ENCODE data around the gene THSD4.

DNA sequence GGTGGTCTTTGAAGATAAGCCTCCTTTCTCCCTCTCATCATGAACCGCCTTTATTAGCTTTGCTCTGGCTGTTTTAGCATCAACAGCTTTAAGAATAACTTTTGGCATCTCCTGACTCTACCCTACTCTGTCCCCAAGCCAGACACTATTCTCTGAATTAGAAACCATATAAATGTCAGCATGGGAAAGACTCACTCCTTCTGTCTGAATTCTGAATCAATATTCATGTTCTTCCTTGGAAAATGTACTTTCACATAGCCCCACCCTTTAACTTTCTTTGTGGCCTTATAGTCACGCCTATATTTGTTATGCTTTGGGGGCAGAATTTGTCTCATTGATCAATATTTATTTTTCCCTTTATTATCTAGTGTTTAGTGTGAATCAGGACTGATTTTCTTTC is 563.3 kb downstream of the THSD4 start:
- TF ChIP-seq, protein P1, sequence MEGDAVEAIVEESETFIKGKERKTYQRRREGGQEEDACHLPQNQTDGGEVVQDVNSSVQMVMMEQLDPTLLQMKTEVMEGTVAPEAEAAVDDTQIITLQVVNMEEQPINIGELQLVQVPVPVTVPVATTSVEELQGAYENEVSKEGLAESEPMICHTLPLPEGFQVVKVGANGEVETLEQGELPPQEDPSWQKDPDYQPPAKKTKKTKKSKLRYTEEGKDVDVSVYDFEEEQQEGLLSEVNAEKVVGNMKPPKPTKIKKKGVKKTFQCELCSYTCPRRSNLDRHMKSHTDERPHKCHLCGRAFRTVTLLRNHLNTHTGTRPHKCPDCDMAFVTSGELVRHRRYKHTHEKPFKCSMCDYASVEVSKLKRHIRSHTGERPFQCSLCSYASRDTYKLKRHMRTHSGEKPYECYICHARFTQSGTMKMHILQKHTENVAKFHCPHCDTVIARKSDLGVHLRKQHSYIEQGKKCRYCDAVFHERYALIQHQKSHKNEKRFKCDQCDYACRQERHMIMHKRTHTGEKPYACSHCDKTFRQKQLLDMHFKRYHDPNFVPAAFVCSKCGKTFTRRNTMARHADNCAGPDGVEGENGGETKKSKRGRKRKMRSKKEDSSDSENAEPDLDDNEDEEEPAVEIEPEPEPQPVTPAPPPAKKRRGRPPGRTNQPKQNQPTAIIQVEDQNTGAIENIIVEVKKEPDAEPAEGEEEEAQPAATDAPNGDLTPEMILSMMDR (IDR thresholded peaks at IDR 0.05), result no peak
- TF ChIP-seq POLR2A (IDR thresholded peaks at IDR 0.05), result no peak
